GM23338 (cell line): ENCODE measurements around the gene FCER2. TPM values are rescaled to one million over a fixed set of nuclear protein-coding genes. Genes with fewer than 3 reads are reported as not detected.

Experiments used
- ATAC-seq: fragments of 200-7000 bp; cut with Tn5 transposase; 3 replicates; pipeline ENCODE4 v1.9.1; 2020
- DNase-seq: peaks from one replicate; pipeline ENCODE4 v3.0.0-alpha.2; 2015; ENCODE audit warnings: low spot score
- H2AFZ ChIP-seq: fragments of 200-600 bp; sonication (generic); 2 replicates; pipeline ENCODE4 v1.8.0; 2016; ENCODE audit warnings: antibody characterized with exemption, mild to moderate bottlenecking, moderate library complexity
- H3F3A ChIP-seq: fragments of 200-600 bp; sonication (generic); replicated peaks from 2 replicates; pipeline ENCODE4 v1.8.0; 2017; ENCODE audit warnings: antibody characterized with exemption, mixed run types, low read depth
- H3K27ac ChIP-seq: fragments of 200-600 bp; sonication (generic); 2 replicates; pipeline ENCODE4 v1.6.1; 2016; ENCODE audit warnings: low read depth
- H3K27me3 ChIP-seq: fragments of 200-600 bp; sonication (generic); 2 replicates; pipeline ENCODE4 v1.8.0; 2016; ENCODE audit warnings: mild to moderate bottlenecking, mixed run types, moderate library complexity; ENCODE audit not compliant: insufficient read depth
- H3K36me3 ChIP-seq: fragments of 200-600 bp; sonication (generic); 2 replicates; pipeline ENCODE4 v1.8.0; 2016; ENCODE audit warnings: mild to moderate bottlenecking; ENCODE audit not compliant: insufficient read depth
- H3K4me1 ChIP-seq: fragments of 200-600 bp; sonication (generic); 2 replicates; pipeline ENCODE4 v1.8.0; 2016; ENCODE audit warnings: mild to moderate bottlenecking, moderate library complexity; ENCODE audit not compliant: insufficient read depth
- H3K4me2 ChIP-seq: fragments of 200-600 bp; sonication (generic); 2 replicates; pipeline ENCODE4 v1.7.1; 2017; ENCODE audit warnings: mixed run types
- H3K4me3 ChIP-seq: fragments of 200-600 bp; sonication (generic); 2 replicates; pipeline ENCODE4 v1.6.1; 2016; ENCODE audit warnings: mixed run types
- H3K79me2 ChIP-seq: fragments of 200-600 bp; sonication (generic); replicated peaks from 2 replicates; pipeline ENCODE4 v1.8.0; 2017; ENCODE audit warnings: mild to moderate bottlenecking; ENCODE audit not compliant: insufficient read depth
- H3K9me2 ChIP-seq: fragments of 200-600 bp; sonication (generic); 2 replicates; pipeline ENCODE4 v1.8.0; 2017; ENCODE audit not compliant: insufficient read depth
- H4K20me1 ChIP-seq: fragments of 200-600 bp; sonication (generic); replicated peaks from 2 replicates; pipeline ENCODE4 v1.8.0; 2017; ENCODE audit warnings: mild to moderate bottlenecking; ENCODE audit not compliant: insufficient read depth
- H3K27ac Mint-ChIP-seq: 2 replicates; pipeline ENCODE4 v1.8.0; 2020; ENCODE audit warnings: inconsistent platforms, mild to moderate bottlenecking, moderate library complexity, mixed read lengths
- H3K27me3 Mint-ChIP-seq: 3 replicates; pipeline ENCODE4 v1.8.0; 2022; ENCODE audit warnings: low read depth, mild to moderate bottlenecking, moderate library complexity, mixed read lengths, inconsistent platforms; ENCODE audit not compliant: insufficient read depth, poor library complexity
- H3K36me3 Mint-ChIP-seq: 3 replicates; pipeline ENCODE4 v1.8.0; 2021; ENCODE audit warnings: low read depth, mild to moderate bottlenecking, inconsistent platforms, moderate library complexity, mixed read lengths
- H3K4me1 Mint-ChIP-seq: 3 replicates; pipeline ENCODE4 v1.8.0; 2020; ENCODE audit warnings: mild to moderate bottlenecking, inconsistent platforms, mixed read lengths
- H3K4me3 Mint-ChIP-seq: 3 replicates; pipeline ENCODE4 v1.8.0; 2021; ENCODE audit warnings: moderate library complexity, mild to moderate bottlenecking, inconsistent platforms, mixed read lengths
- H3K9me3 Mint-ChIP-seq: 3 replicates; pipeline ENCODE4 v1.8.0; 2020; ENCODE audit warnings: moderate library complexity, mild to moderate bottlenecking, inconsistent platforms, mixed read lengths
- CREB1 ChIP-seq: fragments of 250-450 bp; sonication (Bioruptor Pico); IDR thresholded peaks from 2 replicates; pipeline ENCODE4 v1.5.0; 2020; ENCODE audit warnings: low read depth, mild to moderate bottlenecking, moderate library complexity
- CTCF ChIP-seq, 2 experiments: fragments of 200-600 bp in 1 of 2; sonication (generic) in 1 of 2; conservative IDR thresholded peaks; 2 replicates each; pipeline versions ENCODE4 v1.5.1 to v1.6.1; 2016 to 2017; ENCODE audit warnings: antibody characterized with exemption in 2 of 2, low read depth in 2 of 2, mild to moderate bottlenecking in 2 of 2, moderate library complexity in 1 of 2
- EZH2 ChIP-seq: fragments of 200-600 bp; sonication (generic); IDR thresholded peaks from one replicate; pipeline ENCODE4 v1.8.0; 2017; ENCODE audit warnings: antibody characterized with exemption, mild to moderate bottlenecking, low read depth; ENCODE audit not compliant: unreplicated experiment
- EZH2phosphoT487 ChIP-seq: fragments of 200-600 bp; sonication (generic); IDR thresholded peaks from one replicate; pipeline ENCODE4 v1.8.1; 2018; ENCODE audit warnings: antibody characterized with exemption; ENCODE audit not compliant: unreplicated experiment
- JUNB ChIP-seq: IDR thresholded peaks from one replicate; pipeline ENCODE4 v1.6.1; 2016; ENCODE audit warnings: antibody characterized with exemption; ENCODE audit not compliant: unreplicated experiment
- POLR2AphosphoS5 ChIP-seq: IDR thresholded peaks from 2 replicates; pipeline ENCODE4 v1.6.1; 2016; ENCODE audit warnings: antibody characterized with exemption, low read depth
- STAT1 ChIP-seq: IDR thresholded peaks from one replicate; pipeline ENCODE4 v1.6.1; 2016; ENCODE audit warnings: antibody characterized with exemption; ENCODE audit not compliant: unreplicated experiment
- ZNF114 ChIP-seq: fragments of 250-450 bp; sonication (Bioruptor Pico); IDR thresholded peaks from 2 replicates; pipeline ENCODE4 v1.5.0; 2020; ENCODE audit warnings: mild to moderate bottlenecking, moderate library complexity
- ZNF331 ChIP-seq: fragments of 250-450 bp; sonication (Bioruptor Pico); IDR thresholded peaks from 2 replicates; pipeline ENCODE4 v1.5.0; 2020; ENCODE audit warnings: low read depth, mild to moderate bottlenecking, moderate library complexity
- polyA plus RNA-seq: library from polyadenylated mRNA; unstranded; fragments of >200 nt; fragmentation: Nextera tagmentation; extraction: Ambion mirVana; gene quantifications from 2 replicates; pipeline ENCODE4 v1.2.1, GENCODE V29; 2016
- total RNA-seq: library from RNA; depleted of rRNA; stranded (reverse); fragments of >200 nt; shearing (Covaris generic); gene quantifications from 2 replicates; pipeline ENCODE4 v1.2.3, GENCODE V29; 2014
- TF ChIP-seq, protein P1 (sequence below): fragments of 250-450 bp; sonication (Bioruptor Pico); IDR thresholded peaks from 2 replicates; pipeline ENCODE4 v1.5.0; 2020; ENCODE audit warnings: mild to moderate bottlenecking, moderate library complexity
- TF ChIP-seq, protein P2 (sequence below): IDR thresholded peaks from 2 replicates; pipeline ENCODE4 v1.6.1; 2016; ENCODE audit warnings: antibody characterized with exemption

Gene FCER2
- total and polyA plus RNA-seq, 2 experiments from 2014 or later = 0.29 TPM; not detected in 1

DNA sequence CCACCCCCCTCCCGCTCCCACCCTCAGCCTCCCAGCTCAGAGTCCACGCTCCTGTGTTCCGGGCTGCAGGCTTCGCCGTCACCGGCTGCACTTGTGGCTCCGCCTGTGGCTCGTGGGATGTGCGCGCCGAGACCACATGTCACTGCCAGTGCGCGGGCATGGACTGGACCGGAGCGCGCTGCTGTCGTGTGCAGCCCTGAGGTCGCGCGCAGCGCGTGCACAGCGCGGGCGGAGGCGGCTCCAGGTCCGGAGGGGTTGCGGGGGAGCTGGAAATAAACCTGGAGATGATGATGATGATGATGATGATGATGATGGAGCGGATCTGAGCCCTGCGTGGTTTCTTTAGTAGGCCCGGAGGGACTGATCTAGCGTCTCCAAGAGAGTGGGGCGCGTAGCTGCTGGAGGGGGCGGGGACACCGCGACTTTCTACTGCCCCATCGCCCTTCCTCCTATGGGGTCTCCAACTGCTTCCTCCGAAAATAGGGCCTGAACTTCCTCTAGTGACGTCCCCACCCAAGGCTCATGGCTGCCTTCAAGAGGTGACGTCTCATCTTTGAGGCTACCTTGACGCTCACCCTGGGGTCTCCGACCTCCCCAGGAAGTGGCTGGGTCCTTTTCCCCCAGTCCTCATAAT is 31.7 kb downstream of the FCER2 start (continued):
- TF ChIP-seq, protein P1, sequence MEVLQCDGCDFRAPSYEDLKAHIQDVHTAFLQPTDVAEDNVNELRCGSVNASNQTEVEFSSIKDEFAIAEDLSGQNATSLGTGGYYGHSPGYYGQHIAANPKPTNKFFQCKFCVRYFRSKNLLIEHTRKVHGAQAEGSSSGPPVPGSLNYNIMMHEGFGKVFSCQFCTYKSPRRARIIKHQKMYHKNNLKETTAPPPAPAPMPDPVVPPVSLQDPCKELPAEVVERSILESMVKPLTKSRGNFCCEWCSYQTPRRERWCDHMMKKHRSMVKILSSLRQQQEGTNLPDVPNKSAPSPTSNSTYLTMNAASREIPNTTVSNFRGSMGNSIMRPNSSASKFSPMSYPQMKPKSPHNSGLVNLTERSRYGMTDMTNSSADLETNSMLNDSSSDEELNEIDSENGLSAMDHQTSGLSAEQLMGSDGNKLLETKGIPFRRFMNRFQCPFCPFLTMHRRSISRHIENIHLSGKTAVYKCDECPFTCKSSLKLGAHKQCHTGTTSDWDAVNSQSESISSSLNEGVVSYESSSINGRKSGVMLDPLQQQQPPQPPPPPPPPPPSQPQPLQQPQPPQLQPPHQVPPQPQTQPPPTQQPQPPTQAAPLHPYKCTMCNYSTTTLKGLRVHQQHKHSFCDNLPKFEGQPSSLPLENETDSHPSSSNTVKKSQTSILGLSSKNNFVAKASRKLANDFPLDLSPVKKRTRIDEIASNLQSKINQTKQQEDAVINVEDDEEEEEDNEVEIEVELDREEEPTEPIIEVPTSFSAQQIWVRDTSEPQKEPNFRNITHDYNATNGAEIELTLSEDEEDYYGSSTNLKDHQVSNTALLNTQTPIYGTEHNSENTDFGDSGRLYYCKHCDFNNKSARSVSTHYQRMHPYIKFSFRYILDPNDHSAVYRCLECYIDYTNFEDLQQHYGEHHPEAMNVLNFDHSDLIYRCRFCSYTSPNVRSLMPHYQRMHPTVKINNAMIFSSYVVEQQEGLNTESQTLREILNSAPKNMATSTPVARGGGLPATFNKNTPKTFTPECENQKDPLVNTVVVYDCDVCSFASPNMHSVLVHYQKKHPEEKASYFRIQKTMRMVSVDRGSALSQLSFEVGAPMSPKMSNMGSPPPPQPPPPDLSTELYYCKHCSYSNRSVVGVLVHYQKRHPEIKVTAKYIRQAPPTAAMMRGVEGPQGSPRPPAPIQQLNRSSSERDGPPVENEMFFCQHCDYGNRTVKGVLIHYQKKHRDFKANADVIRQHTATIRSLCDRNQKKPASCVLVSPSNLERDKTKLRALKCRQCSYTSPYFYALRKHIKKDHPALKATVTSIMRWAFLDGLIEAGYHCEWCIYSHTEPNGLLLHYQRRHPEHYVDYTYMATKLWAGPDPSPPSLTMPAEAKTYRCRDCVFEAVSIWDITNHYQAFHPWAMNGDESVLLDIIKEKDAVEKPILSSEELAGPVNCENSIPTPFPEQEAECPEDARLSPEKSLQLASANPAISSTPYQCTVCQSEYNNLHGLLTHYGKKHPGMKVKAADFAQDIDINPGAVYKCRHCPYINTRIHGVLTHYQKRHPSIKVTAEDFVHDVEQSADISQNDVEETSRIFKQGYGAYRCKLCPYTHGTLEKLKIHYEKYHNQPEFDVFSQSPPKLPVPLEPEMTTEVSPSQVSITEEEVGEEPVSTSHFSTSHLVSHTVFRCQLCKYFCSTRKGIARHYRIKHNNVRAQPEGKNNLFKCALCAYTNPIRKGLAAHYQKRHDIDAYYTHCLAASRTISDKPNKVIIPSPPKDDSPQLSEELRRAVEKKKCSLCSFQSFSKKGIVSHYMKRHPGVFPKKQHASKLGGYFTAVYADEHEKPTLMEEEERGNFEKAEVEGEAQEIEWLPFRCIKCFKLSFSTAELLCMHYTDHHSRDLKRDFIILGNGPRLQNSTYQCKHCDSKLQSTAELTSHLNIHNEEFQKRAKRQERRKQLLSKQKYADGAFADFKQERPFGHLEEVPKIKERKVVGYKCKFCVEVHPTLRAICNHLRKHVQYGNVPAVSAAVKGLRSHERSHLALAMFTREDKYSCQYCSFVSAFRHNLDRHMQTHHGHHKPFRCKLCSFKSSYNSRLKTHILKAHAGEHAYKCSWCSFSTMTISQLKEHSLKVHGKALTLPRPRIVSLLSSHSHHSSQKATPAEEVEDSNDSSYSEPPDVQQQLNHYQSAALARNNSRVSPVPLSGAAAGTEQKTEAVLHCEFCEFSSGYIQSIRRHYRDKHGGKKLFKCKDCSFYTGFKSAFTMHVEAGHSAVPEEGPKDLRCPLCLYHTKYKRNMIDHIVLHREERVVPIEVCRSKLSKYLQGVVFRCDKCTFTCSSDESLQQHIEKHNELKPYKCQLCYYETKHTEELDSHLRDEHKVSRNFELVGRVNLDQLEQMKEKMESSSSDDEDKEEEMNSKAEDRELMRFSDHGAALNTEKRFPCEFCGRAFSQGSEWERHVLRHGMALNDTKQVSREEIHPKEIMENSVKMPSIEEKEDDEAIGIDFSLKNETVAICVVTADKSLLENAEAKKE (CRISPR knock-in tag) = no peak
- TF ChIP-seq ZNF331 = no peak
- TF ChIP-seq JUNB = no peak
- no peak for TF ChIP-seq ZNF114
- TF ChIP-seq CREB1 (CRISPR knock-in tag) = no peak
- TF ChIP-seq STAT1 = no peak
- TF ChIP-seq EZH2phosphoT487 = no peak
- TF ChIP-seq, protein P2, sequence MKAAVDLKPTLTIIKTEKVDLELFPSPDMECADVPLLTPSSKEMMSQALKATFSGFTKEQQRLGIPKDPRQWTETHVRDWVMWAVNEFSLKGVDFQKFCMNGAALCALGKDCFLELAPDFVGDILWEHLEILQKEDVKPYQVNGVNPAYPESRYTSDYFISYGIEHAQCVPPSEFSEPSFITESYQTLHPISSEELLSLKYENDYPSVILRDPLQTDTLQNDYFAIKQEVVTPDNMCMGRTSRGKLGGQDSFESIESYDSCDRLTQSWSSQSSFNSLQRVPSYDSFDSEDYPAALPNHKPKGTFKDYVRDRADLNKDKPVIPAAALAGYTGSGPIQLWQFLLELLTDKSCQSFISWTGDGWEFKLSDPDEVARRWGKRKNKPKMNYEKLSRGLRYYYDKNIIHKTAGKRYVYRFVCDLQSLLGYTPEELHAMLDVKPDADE = no peak

GRCh38 chr19:7669641-7670040 is 32.3 kb downstream of the FCER2 start:
- H3K4me2 ChIP-seq = peak overlapping the region; percentile 92
- no peaks in the 10 kb centered on the region for H3K79me2 ChIP-seq
- H2AFZ ChIP-seq = peak overlapping the region; percentile 66; the same call in 1 of the 2 replicates
- H3K27ac Mint-ChIP-seq = no peak overlapping the region
- H3K27me3 Mint-ChIP-seq = peaks cover 37% of the 10 kb centered on the region
- H3K9me2 ChIP-seq = no peaks in the 10 kb centered on the region
- H3K4me3 ChIP-seq = peak overlapping the region; percentile 79
- no peak for ATAC-seq
- no peak for TF ChIP-seq JUNB
- no peak for TF ChIP-seq ZNF331
- peak in 1 of 2 experiments; percentile 6; a peak in 1 of 4 replicates for TF ChIP-seq CTCF (conservative IDR thresholded peaks at IDR 0.05; ENCODE audit: low read depth in 2 of 2)
- TF ChIP-seq POLR2AphosphoS5 = no peak
- TF ChIP-seq EZH2 = no peak
- TF ChIP-seq STAT1 = no peak
- no peak overlapping the region for H3K27ac ChIP-seq
- H3K27me3 ChIP-seq = peaks cover 46% of the 10 kb centered on the region
- H3K4me1 ChIP-seq = no peaks in the 10 kb centered on the region; the same call in 1 of the 2 replicates
- no peaks in the 10 kb centered on the region for H3K36me3 Mint-ChIP-seq
- peaks cover 8% of the 10 kb centered on the region; the same call in 2 of the 3 replicates for H3K4me1 Mint-ChIP-seq
- H3K36me3 ChIP-seq = no peaks in the 10 kb centered on the region
- peak overlapping the region; percentile 89 for H3K4me3 Mint-ChIP-seq
- no peaks in the 10 kb centered on the region for H3F3A ChIP-seq
- H4K20me1 ChIP-seq = no peaks in the 10 kb centered on the region
- peaks cover 9% of the 10 kb centered on the region for H3K9me3 Mint-ChIP-seq
- no peak for DNase-seq
